AG04450 (cell line): ENCODE results near the gene FPR1. TPM values are rescaled to one million over a fixed set of nuclear protein-coding genes. Genes with fewer than 3 reads are reported as not detected.

Experiments
- CTCF ChIA-PET: fragments of 300-600, 350-600 bp; formaldehyde crosslinking; extraction: SDS; loops from one replicate; lab custom pipeline; 2022; ENCODE audit warnings: antibody characterized with exemption, inconsistent platforms; lab: Charles Lee
- POLR2A ChIA-PET: fragments of 350-600 bp; formaldehyde crosslinking; extraction: SDS; loops from one replicate; lab custom pipeline; 2021; ENCODE audit warnings: antibody characterized with exemption, inconsistent platforms; lab: Yijun Ruan, JAX
- DNase-seq: peaks from one replicate; pipeline ENCODE4 v3.0.0-alpha.2; 2011; ENCODE audit warnings: low read depth, low spot score
- H3K27ac ChIP-seq: one replicate; pipeline ENCODE4 v1.5.1; 2012; ENCODE audit warnings: low read depth, low read length, control low read depth
- H3K27me3 ChIP-seq: one replicate; pipeline ENCODE4 v1.6.0; 2012; ENCODE audit warnings: low read length; ENCODE audit not compliant: control insufficient read depth, insufficient read depth
- H3K4me3 ChIP-seq: 2 replicates; pipeline ENCODE4 v1.5.1; 2011; ENCODE audit warnings: mild to moderate bottlenecking, low read depth, low read length, control low read depth
- H3K9me3 ChIP-seq: 2 replicates; pipeline ENCODE4 v1.5.1; 2012; ENCODE audit warnings: low read length; ENCODE audit not compliant: control insufficient read depth, insufficient read depth
- polyA plus RNA-seq: library from polyadenylated mRNA; depleted of rRNA; stranded (reverse); fragments of >200 nt; gene quantifications from 2 replicates; pipeline ENCODE4 v1.2.3, GENCODE V29; 2011
- TF ChIP-seq, protein P1 (sequence below): IDR thresholded peaks from 2 replicates; pipeline ENCODE4 v1.5.1; 2011; ENCODE audit warnings: low read depth, low read length, control low read depth, inconsistent platforms

Gene FPR1
- polyA plus RNA-seq, 1 experiment, result not detected

DNA sequence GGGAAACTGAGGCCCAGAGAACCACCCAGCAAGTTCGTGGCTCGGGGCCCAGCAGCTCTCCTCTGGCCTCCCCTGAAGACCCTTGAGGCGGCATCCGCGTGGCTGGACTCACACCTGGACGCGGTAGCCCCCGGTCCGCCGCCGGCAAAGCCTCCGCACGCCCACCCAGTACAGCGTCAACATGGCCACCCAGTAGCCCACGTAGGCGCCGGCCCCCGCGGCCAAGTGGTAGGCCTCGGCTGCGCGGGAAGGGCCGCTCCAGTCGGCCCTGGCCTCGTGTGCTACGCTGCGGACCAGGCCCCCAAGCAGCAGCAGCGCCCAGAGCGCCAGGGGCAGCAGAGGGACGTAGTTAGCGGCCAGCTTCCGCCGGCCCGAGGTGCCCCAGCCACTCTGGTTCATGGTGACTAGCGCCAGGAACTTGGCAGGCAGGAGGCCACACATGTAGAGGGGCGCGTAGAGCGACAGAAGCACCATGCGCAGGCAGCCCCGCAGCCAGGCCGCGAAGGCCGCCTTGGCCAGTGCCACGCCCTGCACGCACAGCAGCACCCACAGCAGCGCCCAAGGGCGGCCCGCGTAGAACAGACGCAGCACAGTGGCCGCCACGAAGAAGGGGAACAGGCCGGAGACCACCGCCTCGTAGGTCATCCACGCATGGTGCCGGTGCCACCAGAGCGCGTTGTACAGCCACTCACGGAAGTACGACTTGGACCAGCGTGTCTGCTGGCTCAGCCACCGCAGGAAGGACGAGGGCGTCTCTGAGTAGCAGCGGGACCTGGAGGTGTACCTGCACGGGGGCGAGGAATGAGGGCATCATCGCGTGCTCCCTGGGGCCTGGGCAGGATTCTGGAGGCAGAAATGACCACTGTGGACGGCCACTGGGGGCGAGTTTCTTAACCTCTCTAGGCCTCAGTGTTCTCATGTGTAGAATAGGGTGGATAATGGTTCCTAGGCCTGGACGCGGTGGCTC is 38.1 kb downstream of the FPR1 start:
- POLR2A ChIA-PET, result interaction anchor here (0.9 kb wide), 1 partner anchor 25 kb away, joined by 3 read pairs; no protein-coding TSS in a partner anchor
- CTCF ChIA-PET, result no interaction called here

GRCh38 chr19:51712461-51713081 is 39.1 kb downstream of the FPR1 start:
- no peak for DNase-seq
- H3K4me3 ChIP-seq, result no peak overlapping the region
- TF ChIP-seq, protein P1, sequence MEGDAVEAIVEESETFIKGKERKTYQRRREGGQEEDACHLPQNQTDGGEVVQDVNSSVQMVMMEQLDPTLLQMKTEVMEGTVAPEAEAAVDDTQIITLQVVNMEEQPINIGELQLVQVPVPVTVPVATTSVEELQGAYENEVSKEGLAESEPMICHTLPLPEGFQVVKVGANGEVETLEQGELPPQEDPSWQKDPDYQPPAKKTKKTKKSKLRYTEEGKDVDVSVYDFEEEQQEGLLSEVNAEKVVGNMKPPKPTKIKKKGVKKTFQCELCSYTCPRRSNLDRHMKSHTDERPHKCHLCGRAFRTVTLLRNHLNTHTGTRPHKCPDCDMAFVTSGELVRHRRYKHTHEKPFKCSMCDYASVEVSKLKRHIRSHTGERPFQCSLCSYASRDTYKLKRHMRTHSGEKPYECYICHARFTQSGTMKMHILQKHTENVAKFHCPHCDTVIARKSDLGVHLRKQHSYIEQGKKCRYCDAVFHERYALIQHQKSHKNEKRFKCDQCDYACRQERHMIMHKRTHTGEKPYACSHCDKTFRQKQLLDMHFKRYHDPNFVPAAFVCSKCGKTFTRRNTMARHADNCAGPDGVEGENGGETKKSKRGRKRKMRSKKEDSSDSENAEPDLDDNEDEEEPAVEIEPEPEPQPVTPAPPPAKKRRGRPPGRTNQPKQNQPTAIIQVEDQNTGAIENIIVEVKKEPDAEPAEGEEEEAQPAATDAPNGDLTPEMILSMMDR, result peak; percentile 45
- ChIA-PET CTCF (no interaction called here), POLR2A (interaction anchor here (0.9 kb wide), 1 partner anchor 24 kb away, joined by 3 read pairs; no protein-coding TSS in a partner anchor)
- peaks cover 11% of the 10 kb centered on the region; the same call in 1 of the 2 replicates for H3K9me3 ChIP-seq
- peaks cover 5% of the 10 kb centered on the region for H3K27me3 ChIP-seq
- no peak overlapping the region for H3K27ac ChIP-seq

More for the DNA sequence above, 38.1 kb downstream of the FPR1 start:
- Histone ChIP-seq H3K4me3 (no peak overlapping the region), H3K27me3 (peaks cover 10% of the 10 kb centered on the region), H3K9me3 (peaks cover 11% of the 10 kb centered on the region; the same call in 1 of the 2 replicates), H3K27ac (no peak overlapping the region)
- TF ChIP-seq, protein P1, result no peak
- DNase-seq, result no peak

GRCh38 chr19:51711702-51712101 is 40.0 kb downstream of the FPR1 start:
- ChIA-PET CTCF (interaction anchor here (1.5 kb wide), 1 partner anchor 66 kb away, joined by 6 read pairs; no protein-coding TSS in a partner anchor), POLR2A (no interaction called here)
- DNase-seq, result no peak
- no peak overlapping the region for H3K27ac ChIP-seq
- H3K27me3 ChIP-seq, result peaks cover 3% of the 10 kb centered on the region
- peaks cover 11% of the 10 kb centered on the region; the same call in 1 of the 2 replicates for H3K9me3 ChIP-seq
- TF ChIP-seq, protein P1, result no peak
- H3K4me3 ChIP-seq, result no peak overlapping the region

DNA sequence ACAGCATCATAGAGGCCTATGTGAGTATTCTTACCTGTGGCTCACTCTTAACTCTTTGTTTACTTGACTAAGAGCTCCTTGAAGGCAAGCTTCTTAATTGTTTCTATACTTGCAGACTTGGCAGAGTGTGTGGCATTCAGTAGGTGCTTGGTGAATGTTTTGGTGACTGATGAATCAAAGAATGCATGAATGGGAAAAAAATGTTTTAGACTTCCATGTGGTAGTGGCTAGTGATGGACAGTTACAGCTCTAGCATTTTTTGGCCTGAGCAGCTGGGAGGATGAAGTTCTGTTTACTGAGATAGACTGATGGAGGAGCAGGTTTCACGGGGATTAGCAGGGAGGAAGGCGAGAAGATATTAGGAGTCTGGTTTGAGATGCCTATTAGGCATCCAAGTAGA is 41.5 kb downstream of the FPR1 start:
- H3K4me3 ChIP-seq, result no peak overlapping the region
- DNase-seq, result no peak
- ChIA-PET CTCF (interaction anchor here (1.2 to 1.6 kb wide), 3 partner anchors 49 to 68 kb away, joined by 3 to 5 read pairs (median 5); no protein-coding TSS in a partner anchor), POLR2A (interaction anchor here (0.6 to 0.9 kb wide), 3 partner anchors 22 to 909 kb away, joined by 3 to 10 read pairs (median 5); no protein-coding TSS in a partner anchor)
- peaks cover 11% of the 10 kb centered on the region; the same call in 1 of the 2 replicates for H3K9me3 ChIP-seq
- no peaks in the 10 kb centered on the region for H3K27me3 ChIP-seq
- TF ChIP-seq, protein P1, result no peak
- H3K27ac ChIP-seq, result no peak overlapping the region
